Astrocyte (in vitro differentiated cells and primary cell): ENCODE measurements around the gene KIAA1549. TPM values are rescaled to one million over a fixed set of nuclear protein-coding genes. Genes with fewer than 3 reads are reported as not detected.
A peak's percentile ranks its signal among the peaks of the same experiment; 100 is the strongest.

Experiments
- DNase-seq: peaks from one replicate; pipeline ENCODE4 v3.0.0-alpha.2; 2010; ENCODE audit warnings: low read depth
- FAIRE-seq: peaks from 2 replicates; lab custom pipeline; 2011; peaks lifted over from hg19 to GRCh38; lab: Jason Lieb, UNC
- H2AFZ ChIP-seq: 2 replicates; pipeline ENCODE4 v1.6.0; 2012; ENCODE audit warnings: low read depth, low read length, inconsistent platforms
- H3K27ac ChIP-seq: 2 replicates; pipeline ENCODE4 v1.5.1; 2011; ENCODE audit warnings: low read depth, low read length, inconsistent platforms
- H3K27me3 ChIP-seq: 2 replicates; pipeline ENCODE4 v1.6.0; 2011; ENCODE audit warnings: low read length, inconsistent platforms; ENCODE audit not compliant: insufficient read depth
- H3K36me3 ChIP-seq: 2 replicates; pipeline ENCODE4 v1.5.1; 2011; ENCODE audit warnings: low read length, inconsistent platforms; ENCODE audit not compliant: insufficient read depth
- H3K4me1 ChIP-seq: 2 replicates; pipeline ENCODE4 v1.5.1; 2011; ENCODE audit warnings: low read length, inconsistent platforms; ENCODE audit not compliant: insufficient read depth
- H3K4me2 ChIP-seq: 2 replicates; pipeline ENCODE4 v1.6.0; 2012; ENCODE audit warnings: low read length, inconsistent platforms
- H3K4me3 ChIP-seq: 2 replicates; pipeline ENCODE4 v1.5.1; 2011; ENCODE audit warnings: low read depth, mild to moderate bottlenecking, low read length, inconsistent platforms; ENCODE audit not compliant: insufficient read depth
- H3K79me2 ChIP-seq: 2 replicates; pipeline ENCODE4 v1.6.0; 2012; ENCODE audit warnings: mild to moderate bottlenecking, low read length, inconsistent platforms; ENCODE audit not compliant: insufficient read depth
- H3K9ac ChIP-seq: 2 replicates; pipeline ENCODE4 v1.6.0; 2012; ENCODE audit warnings: mild to moderate bottlenecking, low read length, inconsistent platforms
- H3K9me3 ChIP-seq: 2 replicates; pipeline ENCODE4 v1.5.1; 2012; ENCODE audit warnings: low read depth, mild to moderate bottlenecking, low read length, inconsistent platforms; ENCODE audit not compliant: insufficient read depth
- H4K20me1 ChIP-seq: 2 replicates; pipeline ENCODE4 v1.6.0; 2012; ENCODE audit warnings: low read length, inconsistent platforms; ENCODE audit not compliant: insufficient read depth
- H3K27ac Mint-ChIP-seq: one replicate; pipeline ENCODE4 v1.8.0; 2021; ENCODE audit warnings: mild to moderate bottlenecking, mixed read lengths; ENCODE audit not compliant: unreplicated experiment
- H3K27me3 Mint-ChIP-seq: one replicate; pipeline ENCODE4 v1.8.0; 2021; ENCODE audit warnings: low read depth, mixed read lengths; ENCODE audit not compliant: unreplicated experiment
- H3K36me3 Mint-ChIP-seq: one replicate; pipeline ENCODE4 v1.8.0; 2021; ENCODE audit warnings: low read depth, mixed read lengths; ENCODE audit not compliant: unreplicated experiment
- H3K4me1 Mint-ChIP-seq: one replicate; pipeline ENCODE4 v1.8.0; 2021; ENCODE audit warnings: low read depth, mixed read lengths; ENCODE audit not compliant: unreplicated experiment
- H3K4me3 Mint-ChIP-seq: one replicate; pipeline ENCODE4 v1.8.0; 2021; ENCODE audit warnings: mild to moderate bottlenecking, moderate library complexity, mixed read lengths; ENCODE audit not compliant: unreplicated experiment
- H3K9me3 Mint-ChIP-seq: one replicate; pipeline ENCODE4 v1.8.0; 2021; ENCODE audit warnings: mild to moderate bottlenecking, mixed read lengths; ENCODE audit not compliant: unreplicated experiment
- CTCF ChIP-seq: IDR thresholded peaks from 2 replicates; pipeline ENCODE4 v1.5.1; 2011; ENCODE audit warnings: low read depth, mild to moderate bottlenecking, inconsistent platforms, low read length, moderate library complexity; ENCODE audit not compliant: insufficient read depth
- EZH2 ChIP-seq: IDR thresholded peaks from 2 replicates; pipeline ENCODE4 v1.6.1; 2012; ENCODE audit warnings: mild to moderate bottlenecking, low read length, inconsistent platforms; ENCODE audit not compliant: insufficient read depth
- total RNA-seq: library from RNA; stranded (reverse); gene quantifications from 2 replicates; pipeline ENCODE4 v1.2.1, GENCODE V29; 2021

KIAA1549 gene
- total RNA-seq, 1 donor from 2014 or later: 10.3 TPM

DNA sequence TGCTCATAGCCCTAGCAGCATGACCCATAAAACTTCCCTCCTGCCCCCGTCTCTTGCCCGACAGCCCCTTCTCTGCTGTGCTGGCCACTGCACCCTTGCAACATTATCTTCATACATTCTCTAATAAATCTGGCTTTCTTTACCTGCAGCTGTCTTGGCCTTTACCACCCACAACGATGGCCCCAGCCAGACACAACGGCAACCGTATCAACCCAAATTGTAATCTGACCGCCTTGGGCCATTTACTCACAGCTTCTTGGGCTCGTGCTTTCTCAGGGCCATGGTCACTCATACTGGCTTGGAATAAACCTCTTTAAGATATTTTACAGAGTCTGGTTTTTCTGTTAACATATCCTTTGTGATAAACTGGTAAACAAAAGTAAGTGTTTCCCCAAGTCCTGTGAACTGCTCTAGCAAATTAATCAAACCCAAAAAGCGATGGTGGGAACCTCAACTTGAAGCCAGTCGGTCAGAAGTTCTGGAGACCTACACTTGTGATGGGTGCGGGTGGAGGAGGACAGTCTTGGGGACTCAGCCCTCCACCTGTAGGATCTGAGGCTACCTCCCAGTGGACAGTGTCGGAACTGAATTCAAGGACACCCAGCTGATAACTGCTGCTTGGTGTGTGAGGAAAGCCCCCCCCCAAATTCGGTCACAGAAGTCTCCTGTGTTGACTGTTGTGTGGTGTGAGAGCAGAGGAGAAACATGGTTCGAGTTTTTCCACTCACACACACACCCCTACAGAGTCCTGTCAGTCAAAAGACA, 95.6 kb downstream of the KIAA1549 start:
- H3K4me3 ChIP-seq: no peak overlapping the region
- no peak for FAIRE-seq
- no peak overlapping the region for H3K9ac ChIP-seq
- no peak overlapping the region for H3K4me2 ChIP-seq
- H4K20me1 ChIP-seq: no peaks in the 10 kb centered on the region
- H3K27me3 ChIP-seq: no peaks in the 10 kb centered on the region
- peaks cover 12% of the 10 kb centered on the region for H3K36me3 Mint-ChIP-seq
- no peaks in the 10 kb centered on the region for H3K9me3 ChIP-seq
- H3K9me3 Mint-ChIP-seq: peaks cover 2% of the 10 kb centered on the region
- no peak overlapping the region for H3K27ac Mint-ChIP-seq
- no peaks in the 10 kb centered on the region for H3K79me2 ChIP-seq
- no peak overlapping the region for H2AFZ ChIP-seq
- no peaks in the 10 kb centered on the region for H3K36me3 ChIP-seq
- no peak for TF ChIP-seq EZH2
- TF ChIP-seq CTCF: peak; percentile 14
- peaks cover 11% of the 10 kb centered on the region for H3K4me1 Mint-ChIP-seq
- H3K4me3 Mint-ChIP-seq: no peak overlapping the region
- DNase-seq: no peak
- no peaks in the 10 kb centered on the region for H3K27me3 Mint-ChIP-seq
- peaks cover 20% of the 10 kb centered on the region for H3K4me1 ChIP-seq
- H3K27ac ChIP-seq: no peak overlapping the region

GRCh38 chr7:138882249-138882648, 98.9 kb downstream of the KIAA1549 start:
- Mint-ChIP-seq H3K4me1 (peaks cover 20% of the 10 kb centered on the region), H3K27me3 (no peaks in the 10 kb centered on the region), H3K27ac (no peak overlapping the region), H3K36me3 (peaks cover 13% of the 10 kb centered on the region), H3K4me3 (no peak overlapping the region), H3K9me3 (peaks cover 2% of the 10 kb centered on the region)
- DNase-seq: no peak
- no peak overlapping the region for H3K4me2 ChIP-seq
- FAIRE-seq: no peak
- no peak overlapping the region for H3K4me3 ChIP-seq
- H2AFZ ChIP-seq: no peak overlapping the region
- H3K9me3 ChIP-seq: no peaks in the 10 kb centered on the region
- H3K79me2 ChIP-seq: no peaks in the 10 kb centered on the region
- no peaks in the 10 kb centered on the region for H4K20me1 ChIP-seq
- H3K36me3 ChIP-seq: no peaks in the 10 kb centered on the region
- TF ChIP-seq CTCF (no peak), EZH2 (no peak)
- no peaks in the 10 kb centered on the region for H3K27me3 ChIP-seq
- peaks cover 11% of the 10 kb centered on the region for H3K4me1 ChIP-seq
- no peak overlapping the region for H3K27ac ChIP-seq
- no peak overlapping the region for H3K9ac ChIP-seq

GRCh38 chr7:138881579-138882188, 99.5 kb downstream of the KIAA1549 start:
- H3K9me3 ChIP-seq: no peaks in the 10 kb centered on the region
- DNase-seq (no peak), FAIRE-seq (no peak)
- no peak overlapping the region for H2AFZ ChIP-seq
- no peak overlapping the region for H3K4me2 ChIP-seq
- no peaks in the 10 kb centered on the region for H3K27me3 ChIP-seq
- peaks cover 13% of the 10 kb centered on the region for H3K4me1 ChIP-seq
- Mint-ChIP-seq H3K9me3 (peaks cover 2% of the 10 kb centered on the region), H3K36me3 (peaks cover 13% of the 10 kb centered on the region), H3K4me1 (peaks cover 21% of the 10 kb centered on the region), H3K4me3 (no peak overlapping the region), H3K27me3 (no peaks in the 10 kb centered on the region), H3K27ac (no peak overlapping the region)
- no peaks in the 10 kb centered on the region for H3K36me3 ChIP-seq
- no peak overlapping the region for H3K27ac ChIP-seq
- H3K79me2 ChIP-seq: no peaks in the 10 kb centered on the region
- no peak overlapping the region for H3K9ac ChIP-seq
- TF ChIP-seq EZH2: no peak
- TF ChIP-seq CTCF: no peak
- H3K4me3 ChIP-seq: no peak overlapping the region
- H4K20me1 ChIP-seq: no peaks in the 10 kb centered on the region
